ENCODE results near the gene CP. TPM values are rescaled to one million over a fixed set of nuclear protein-coding genes. Genes with fewer than 3 reads are reported as not detected.

CP gene
- total RNA-seq, 1 donor from 2014 or later = 6.2 TPM

DNA sequence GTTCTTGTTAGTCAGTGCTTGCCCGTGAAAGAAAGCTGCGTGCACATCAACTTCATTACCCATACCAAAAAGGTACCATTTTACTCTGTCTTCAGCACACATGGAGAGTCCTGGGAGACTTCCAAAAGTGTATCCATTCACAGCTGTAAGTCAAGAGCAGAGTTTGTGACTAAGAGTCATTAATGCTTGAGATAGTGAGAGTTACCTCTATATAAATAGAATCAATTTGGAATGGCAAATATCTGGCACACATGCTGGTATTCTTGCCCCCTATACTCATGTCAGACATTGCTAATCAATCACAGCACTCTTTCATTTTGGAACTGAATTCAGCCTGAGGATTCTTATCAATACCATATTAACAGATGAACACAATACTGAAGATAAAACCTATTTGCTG is 14.2 kb downstream of the CP start:
- DNase-seq = no peak
- Histone ChIP-seq H3K9me3 (replicated peaks) (no peaks in the 10 kb centered on the region), H3K27ac (replicated peaks) (no peak overlapping the region), H3K36me3 (no peaks in the 10 kb centered on the region), H3K4me1 (no peaks in the 10 kb centered on the region), H3K4me3 (no peak overlapping the region), H3K27me3 (ENCODE audit: low read depth) (no peaks in the 10 kb centered on the region)
- intact Hi-C loops (cut with micrococcal nuclease) = no loop called here
- TF ChIP-seq, protein P1, sequence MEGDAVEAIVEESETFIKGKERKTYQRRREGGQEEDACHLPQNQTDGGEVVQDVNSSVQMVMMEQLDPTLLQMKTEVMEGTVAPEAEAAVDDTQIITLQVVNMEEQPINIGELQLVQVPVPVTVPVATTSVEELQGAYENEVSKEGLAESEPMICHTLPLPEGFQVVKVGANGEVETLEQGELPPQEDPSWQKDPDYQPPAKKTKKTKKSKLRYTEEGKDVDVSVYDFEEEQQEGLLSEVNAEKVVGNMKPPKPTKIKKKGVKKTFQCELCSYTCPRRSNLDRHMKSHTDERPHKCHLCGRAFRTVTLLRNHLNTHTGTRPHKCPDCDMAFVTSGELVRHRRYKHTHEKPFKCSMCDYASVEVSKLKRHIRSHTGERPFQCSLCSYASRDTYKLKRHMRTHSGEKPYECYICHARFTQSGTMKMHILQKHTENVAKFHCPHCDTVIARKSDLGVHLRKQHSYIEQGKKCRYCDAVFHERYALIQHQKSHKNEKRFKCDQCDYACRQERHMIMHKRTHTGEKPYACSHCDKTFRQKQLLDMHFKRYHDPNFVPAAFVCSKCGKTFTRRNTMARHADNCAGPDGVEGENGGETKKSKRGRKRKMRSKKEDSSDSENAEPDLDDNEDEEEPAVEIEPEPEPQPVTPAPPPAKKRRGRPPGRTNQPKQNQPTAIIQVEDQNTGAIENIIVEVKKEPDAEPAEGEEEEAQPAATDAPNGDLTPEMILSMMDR (IDR thresholded peaks at IDR 0.05; ENCODE audit: borderline replicate concordance) = no peak

DNA sequence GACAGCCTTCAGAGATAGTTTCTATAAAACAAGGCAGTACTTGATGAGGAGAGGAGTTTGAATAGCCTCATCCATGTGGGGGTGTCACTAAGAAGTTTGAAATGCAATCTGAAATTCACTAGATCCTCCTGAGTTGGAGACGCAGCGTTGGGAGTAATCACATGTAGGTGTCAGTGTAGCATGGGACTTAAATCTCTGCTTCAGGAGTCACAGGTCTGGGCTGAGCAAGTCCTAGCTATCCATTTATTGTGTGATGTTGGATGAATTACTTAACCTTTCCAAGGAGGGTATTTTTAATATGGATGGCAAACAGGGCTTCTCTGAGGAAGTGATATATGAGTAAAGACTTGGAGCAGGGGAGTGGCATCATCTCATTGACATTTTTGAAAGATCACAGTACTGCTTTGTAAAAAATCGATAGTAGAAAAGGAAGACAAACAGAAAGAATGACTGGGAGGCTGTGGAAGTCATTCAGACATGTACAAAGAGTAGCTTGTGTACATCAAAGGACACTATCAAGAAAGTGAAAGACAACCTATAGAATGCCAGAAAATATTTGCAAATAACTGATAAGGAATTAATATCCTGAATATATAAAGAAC is 17.1 kb downstream of the CP start:
- no peak for DNase-seq
- Histone ChIP-seq H3K27me3 (ENCODE audit: low read depth) (no peaks in the 10 kb centered on the region), H3K36me3 (no peaks in the 10 kb centered on the region), H3K9me3 (replicated peaks) (no peaks in the 10 kb centered on the region), H3K4me1 (no peaks in the 10 kb centered on the region), H3K4me3 (no peak overlapping the region), H3K27ac (replicated peaks) (no peak overlapping the region)
- TF ChIP-seq, protein P1 (IDR thresholded peaks at IDR 0.05; ENCODE audit: borderline replicate concordance) = no peak
- intact Hi-C loops (cut with micrococcal nuclease) = no loop called here

DNA sequence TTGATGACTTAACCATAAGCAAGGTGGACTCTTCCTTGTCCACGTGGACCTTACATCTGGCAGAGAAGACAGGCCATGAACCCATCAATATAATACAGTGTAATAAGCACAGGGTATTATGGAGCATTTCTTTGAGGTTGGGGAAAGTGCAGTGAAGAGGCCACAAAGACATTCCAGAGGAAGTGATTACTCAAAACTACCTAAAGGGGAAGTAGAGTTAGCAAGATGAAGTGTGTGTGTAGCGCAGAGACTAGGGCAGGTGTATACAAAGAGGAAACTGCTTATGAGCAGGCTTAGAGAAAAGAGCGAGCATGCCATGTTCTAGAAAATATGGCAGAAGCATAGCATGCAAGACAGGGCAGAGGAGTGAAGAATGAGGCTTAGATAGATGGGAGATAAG is 17.9 kb downstream of the CP start:
- intact Hi-C loops (cut with micrococcal nuclease) = no loop called here
- H3K9me3 ChIP-seq (replicated peaks) = no peaks in the 10 kb centered on the region
- no peak for DNase-seq

DNA sequence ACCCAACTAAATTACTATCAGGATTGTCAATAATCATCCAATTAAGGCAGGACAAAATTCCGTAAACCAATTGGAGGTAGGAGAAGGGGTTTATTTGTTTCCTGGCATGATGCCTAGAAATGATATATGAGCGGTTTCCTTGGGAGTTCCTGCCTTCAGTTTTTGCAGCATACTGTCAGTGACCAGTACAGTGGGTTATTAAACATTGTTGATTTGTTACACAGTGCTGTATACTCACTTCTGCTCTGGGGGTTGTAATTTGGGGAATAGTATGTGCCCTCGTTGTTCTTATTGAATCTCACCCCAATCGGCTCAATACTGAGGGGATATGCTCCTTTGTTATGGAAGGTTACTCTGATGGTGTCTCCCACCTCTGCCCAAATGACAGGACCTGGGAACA is 22.2 kb downstream of the CP start:
- Histone ChIP-seq H3K36me3 (no peaks in the 10 kb centered on the region), H3K4me3 (no peak overlapping the region), H3K9me3 (replicated peaks) (no peaks in the 10 kb centered on the region), H3K27me3 (ENCODE audit: low read depth) (no peaks in the 10 kb centered on the region), H3K27ac (replicated peaks) (no peak overlapping the region), H3K4me1 (no peaks in the 10 kb centered on the region)
- TF ChIP-seq, protein P1 (IDR thresholded peaks at IDR 0.05; ENCODE audit: borderline replicate concordance) = no peak
- DNase-seq = no peak
- intact Hi-C loops (cut with micrococcal nuclease) = no loop called here

More for the DNA sequence above, 17.9 kb downstream of the CP start:
- Histone ChIP-seq H3K36me3 (no peaks in the 10 kb centered on the region), H3K27me3 (ENCODE audit: low read depth) (no peaks in the 10 kb centered on the region), H3K4me3 (no peak overlapping the region), H3K4me1 (no peaks in the 10 kb centered on the region), H3K27ac (replicated peaks) (no peak overlapping the region)
- TF ChIP-seq, protein P1 (IDR thresholded peaks at IDR 0.05; ENCODE audit: borderline replicate concordance) = no peak

DNA sequence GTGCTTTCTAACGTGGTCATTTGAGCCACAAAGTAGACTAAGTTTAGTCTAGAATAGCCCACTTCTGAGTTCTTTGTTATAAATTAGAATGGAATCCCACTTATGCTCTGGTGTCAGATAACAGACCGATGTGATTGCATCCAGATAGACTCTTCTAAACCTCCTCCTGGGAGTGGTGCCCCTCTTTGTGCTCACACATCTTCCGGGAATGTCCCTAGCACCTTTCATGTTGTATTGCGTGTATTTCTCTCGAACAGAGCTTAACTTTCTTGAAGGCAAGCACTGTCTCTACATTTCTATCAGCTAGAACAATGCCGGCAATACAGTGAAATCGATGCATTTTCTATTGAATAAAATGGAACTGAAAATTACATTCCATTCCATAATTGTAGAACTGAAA is 23.0 kb downstream of the CP start:
- no peak overlapping the region for H3K27ac ChIP-seq (replicated peaks)
- DNase-seq = no peak
- H3K27me3 ChIP-seq (ENCODE audit: low read depth) = no peaks in the 10 kb centered on the region
- intact Hi-C loops (cut with micrococcal nuclease) = no loop called here
- H3K9me3 ChIP-seq (replicated peaks) = no peaks in the 10 kb centered on the region
- no peak overlapping the region for H3K4me3 ChIP-seq
- H3K36me3 ChIP-seq = no peaks in the 10 kb centered on the region
- TF ChIP-seq, protein P1 (IDR thresholded peaks at IDR 0.05; ENCODE audit: borderline replicate concordance) = no peak
- no peaks in the 10 kb centered on the region for H3K4me1 ChIP-seq

Measured in left ventricle myocardium inferior (tissue), 1 donor.